GM18517 (cell line): ENCODE results near the gene KRTAP24-1.

Experiments used
- ATAC-seq: cut with Tn5 transposase; IDR thresholded peaks from one replicate; pipeline ENCODE4 v1.9.1; 2021; ENCODE audit warnings: mild to moderate bottlenecking, moderate library complexity; ENCODE audit not compliant: unreplicated experiment

The KRTAP24-1 gene, protein sequence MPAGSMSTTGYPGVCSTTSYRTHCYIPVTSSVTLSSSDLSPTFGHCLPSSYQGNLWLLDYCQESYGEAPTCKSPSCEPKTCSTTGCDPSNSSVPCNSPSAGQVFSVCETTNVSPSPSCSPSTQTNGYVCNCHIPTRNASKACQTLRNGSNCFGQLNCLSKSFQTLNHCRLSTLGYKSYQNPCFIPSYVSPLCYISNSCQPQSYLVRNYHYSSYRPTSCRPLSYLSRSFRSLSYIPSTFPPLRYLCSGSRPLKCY

DNA sequence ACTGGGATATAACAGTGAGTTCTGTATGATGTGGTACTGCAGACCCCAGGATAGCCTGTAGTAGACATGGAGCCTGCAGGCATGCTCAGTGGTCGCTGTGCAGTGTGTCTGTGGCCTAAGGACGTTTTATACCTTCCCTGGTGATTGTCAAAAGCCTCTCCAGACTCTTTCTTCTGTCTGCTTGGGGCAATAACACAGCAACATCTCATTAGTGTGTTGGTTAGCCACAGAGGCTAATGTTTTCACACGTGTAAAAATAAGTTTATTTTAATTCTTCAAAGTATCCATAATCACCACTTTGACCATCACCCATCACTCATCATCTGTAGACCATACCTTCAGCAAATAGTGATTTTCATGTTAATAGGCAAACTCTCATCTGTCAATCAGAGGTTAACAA lies at the start of gene KRTAP24-1:
KRTAP24-1 (minus strand) TSS at position 101 of the 400 bp plus-strand sequence; CDS start at position 83, 18 bp downstream.
- no peak for ATAC-seq

- ATAC-seq = no peak
Measured at GRCh38 chr21:30329203-30329875, 46.6 kb upstream of the KRTAP24-1 start.

- ATAC-seq = no peak
Measured at GRCh38 chr21:30326390-30326789, 43.6 kb upstream of the KRTAP24-1 start.

DNA sequence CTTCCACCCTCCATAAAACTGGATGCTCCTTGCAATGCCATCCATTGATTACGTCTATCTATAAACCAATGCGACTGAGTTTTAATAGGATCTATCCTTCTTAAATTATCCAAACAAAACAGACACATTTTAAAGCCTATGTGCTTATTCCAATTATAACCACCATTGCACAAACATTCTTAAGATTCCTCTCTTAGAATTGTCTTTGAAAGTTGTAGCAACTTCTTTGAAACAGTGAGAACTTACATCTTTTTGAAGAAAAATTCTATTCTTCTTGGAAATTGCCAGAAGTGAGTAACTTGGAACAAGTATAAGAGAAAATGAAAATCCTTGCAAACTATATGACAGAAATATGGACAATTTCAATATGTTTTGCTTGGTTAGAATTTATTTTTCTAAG lies 37.5 kb upstream of the KRTAP24-1 start, which contains the start of gene KRTAP26-1:
KRTAP26-1 (minus strand) TSS at position 101 of the 400 bp plus-strand sequence. CDS start 280 bp downstream, outside the sequence.
- no peak for ATAC-seq

GRCh38 chr21:30315701-30316100 lies 33.0 kb upstream of the KRTAP24-1 start:
- no peak for ATAC-seq

- ATAC-seq = no peak
Measured at GRCh38 chr21:30306884-30307283, 24.1 kb upstream of the KRTAP24-1 start.

- no peak for ATAC-seq
Measured at GRCh38 chr21:30305136-30305535, 22.4 kb upstream of the KRTAP24-1 start.

- no peak for ATAC-seq
Measured at GRCh38 chr21:30289215-30289614, 6.5 kb upstream of the KRTAP24-1 start, which contains the start of gene KRTAP25-1. KRTAP25-1 (minus strand) TSS chr21:30289514; CDS start chr21:30289490, 24 bp downstream.

DNA sequence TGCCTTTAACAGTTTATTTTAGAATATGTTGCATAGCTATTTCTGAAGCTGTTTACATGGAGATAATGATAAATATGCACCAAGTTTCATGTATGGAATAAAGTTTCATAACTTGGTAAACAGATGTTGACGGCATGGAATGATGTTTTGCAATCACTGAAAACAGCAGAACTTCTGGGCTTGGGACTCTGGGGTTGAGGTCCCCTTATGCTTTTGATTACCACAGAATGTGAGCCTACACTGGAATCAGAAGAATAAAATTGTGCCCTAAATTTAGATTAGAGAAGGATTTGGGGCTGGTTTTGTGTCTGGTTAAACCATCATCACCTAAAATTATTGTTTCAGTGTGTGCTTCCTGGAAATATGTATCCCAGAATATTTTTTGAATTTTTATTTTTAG lies 11.1 kb downstream of the KRTAP24-1 start:
- no peak for ATAC-seq

- ATAC-seq = no peak
Measured at GRCh38 chr21:30271156-30271555, 11.6 kb downstream of the KRTAP24-1 start.

DNA sequence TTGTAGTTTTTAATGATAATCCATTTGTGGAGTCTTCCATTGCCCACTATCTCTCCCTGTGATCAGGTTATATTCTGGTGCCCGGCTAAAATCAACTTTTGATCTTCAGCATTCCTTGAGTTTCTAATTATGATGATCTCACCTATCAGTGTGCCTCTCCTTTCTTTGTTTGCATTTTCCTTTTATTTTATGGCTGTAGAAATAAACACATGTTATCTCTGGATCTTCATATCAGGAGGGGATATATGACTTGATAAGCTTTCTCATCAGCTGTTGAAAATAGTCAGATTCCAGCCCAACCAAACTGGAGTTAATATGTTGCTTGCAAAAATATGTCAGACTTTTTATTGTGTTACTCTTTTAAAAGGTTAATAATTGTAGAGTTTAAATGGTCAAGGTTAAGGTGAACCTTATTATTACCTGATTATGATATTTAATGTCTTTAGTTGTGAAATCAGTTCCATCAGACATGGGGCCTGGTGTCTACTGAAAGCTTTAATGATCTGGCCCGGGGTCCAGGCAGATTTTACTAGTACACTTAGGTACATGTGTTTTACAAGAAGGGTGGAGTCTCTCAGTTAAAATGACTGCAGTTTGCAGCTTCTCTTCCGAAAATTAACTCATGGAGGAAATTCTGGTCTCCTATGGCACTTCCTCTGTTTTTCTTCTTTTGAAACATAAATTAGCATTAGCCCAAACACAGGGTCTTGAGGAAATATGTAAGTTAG lies 12.8 kb downstream of the KRTAP24-1 start:
- no peak for ATAC-seq

DNA sequence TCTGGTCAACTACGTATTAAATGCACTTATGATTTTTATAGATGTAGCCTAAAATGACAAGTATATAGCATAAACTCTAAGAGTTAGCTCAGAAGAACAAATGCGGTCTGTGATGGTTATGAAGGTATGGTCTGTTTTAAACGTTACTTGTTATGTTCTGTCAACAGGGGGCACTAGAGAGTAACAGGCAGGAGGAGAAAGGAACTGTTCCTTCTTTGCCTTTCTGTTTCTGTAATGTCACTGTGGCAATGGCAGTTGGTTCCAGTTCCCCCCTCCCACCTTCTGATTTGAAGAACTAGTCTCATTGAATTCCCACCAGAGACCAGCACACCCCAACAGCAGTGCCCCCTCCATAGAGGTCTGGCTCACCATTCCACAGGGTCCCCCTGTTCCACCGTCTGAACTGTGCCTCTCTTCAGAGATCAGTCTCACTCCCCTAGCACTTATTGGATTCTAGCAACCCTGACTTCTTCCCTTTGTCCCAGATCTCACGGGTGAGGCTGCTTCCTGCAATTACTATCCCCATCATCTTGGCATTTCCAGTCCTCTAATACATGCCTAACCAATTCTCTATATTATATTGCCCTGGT lies 14.0 kb downstream of the KRTAP24-1 start:
- ATAC-seq = no peak

GRCh38 chr21:30257773-30258172 lies 25.0 kb downstream of the KRTAP24-1 start:
- ATAC-seq = no peak

GRCh38 chr21:30256100-30256499 lies 26.6 kb downstream of the KRTAP24-1 start:
- no peak for ATAC-seq

- ATAC-seq = no peak
Measured at GRCh38 chr21:30255679-30256078, 27.1 kb downstream of the KRTAP24-1 start.

DNA sequence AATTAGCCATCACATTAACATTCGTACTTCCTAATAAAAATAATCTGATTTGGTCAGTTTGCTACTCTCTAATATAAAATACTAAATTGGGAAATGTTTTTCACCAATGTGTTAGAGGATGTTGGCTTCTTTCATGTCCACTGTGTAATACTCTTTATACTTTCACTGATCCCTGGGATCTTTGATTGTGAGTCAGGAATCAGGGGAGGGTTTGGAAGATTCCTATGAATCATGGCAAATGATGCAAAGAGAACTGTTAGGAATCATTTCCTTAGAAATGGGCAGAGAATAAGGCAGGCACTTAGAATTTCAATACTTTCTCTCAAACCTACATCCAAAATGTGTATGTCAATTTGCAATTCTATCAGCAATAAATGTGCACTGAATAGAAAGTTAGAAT lies 31.0 kb downstream of the KRTAP24-1 start:
- no peak for ATAC-seq

DNA sequence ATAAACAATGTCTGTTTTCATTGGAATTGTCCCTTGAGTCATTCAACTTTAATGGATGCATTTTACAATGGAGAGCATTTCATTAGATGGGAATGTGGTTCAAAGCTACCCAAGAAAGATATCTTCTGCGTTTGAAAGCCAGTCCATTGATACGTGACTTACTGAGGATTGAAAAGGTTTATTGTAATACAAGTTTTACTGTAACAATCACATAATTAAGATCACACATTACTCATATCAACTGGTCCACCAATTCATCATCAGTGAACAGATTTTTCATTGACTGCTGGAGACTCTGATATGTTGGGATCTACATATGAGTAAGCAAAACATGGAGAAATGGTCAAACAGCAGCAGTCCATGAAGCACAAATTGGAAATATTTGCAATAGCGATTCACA lies 32.8 kb downstream of the KRTAP24-1 start:
- ATAC-seq = no peak

DNA sequence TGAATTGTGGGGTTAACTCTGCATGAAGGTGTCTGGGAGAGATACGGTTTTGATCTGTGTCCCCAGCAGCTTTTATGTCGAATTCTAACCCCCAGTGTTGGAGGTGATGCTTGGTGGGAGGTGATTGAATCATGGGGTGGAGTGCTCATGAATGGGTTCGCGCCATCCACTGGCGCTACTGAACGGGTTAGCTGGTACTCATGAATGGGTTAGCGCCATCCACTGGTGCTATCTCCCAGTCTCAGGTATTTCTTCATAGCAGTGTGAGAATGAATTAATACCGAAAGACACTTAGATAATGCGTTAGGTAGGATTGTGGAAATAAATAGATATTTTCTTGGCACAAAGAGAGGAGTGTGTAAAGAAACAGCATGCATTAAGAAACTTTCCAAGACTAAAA lies 33.9 kb downstream of the KRTAP24-1 start:
- ATAC-seq = no peak

- no peak for ATAC-seq
Measured at GRCh38 chr21:30245061-30245460, 37.7 kb downstream of the KRTAP24-1 start.

GRCh38 chr21:30243691-30244090 lies 39.1 kb downstream of the KRTAP24-1 start:
- no peak for ATAC-seq

DNA sequence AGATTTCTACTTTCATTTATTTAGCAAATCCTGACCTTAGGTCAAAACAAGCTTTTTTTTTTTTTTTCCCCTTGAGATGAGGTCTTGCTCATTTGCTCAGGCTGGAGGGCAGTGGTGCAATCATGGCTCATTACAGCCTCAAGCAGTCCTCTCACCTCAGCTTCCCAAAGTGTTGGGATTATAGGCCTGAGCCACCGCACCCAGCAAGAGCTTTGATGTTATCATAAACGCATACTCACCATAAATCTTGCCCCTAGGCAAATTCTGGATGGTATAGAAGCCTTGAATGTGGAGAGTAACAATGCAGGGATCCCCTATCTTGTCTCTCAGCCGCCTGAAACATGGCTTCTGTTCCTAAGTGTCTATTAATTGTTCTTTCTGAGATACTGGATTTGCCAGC lies 42.1 kb downstream of the KRTAP24-1 start:
- no peak for ATAC-seq
